Neural crest cell (in vitro differentiated cells): ENCODE measurements around the gene RASGRP4. TPM values are rescaled to one million over a fixed set of nuclear protein-coding genes. Genes with fewer than 3 reads are reported as not detected.
"Not testable (repeated sequence)": the region's sequence is repeated elsewhere in the genome, so short reads cannot be mapped to it uniquely, and the experiment has no call there.

Experiments
- DNase-seq: peaks from one replicate; pipeline ENCODE4 v3.0.0; 2021; ENCODE audit warnings: low read depth, mixed read lengths, low spot score
- H3K27ac Mint-ChIP-seq: one replicate; pipeline ENCODE4 v1.8.0; 2021; ENCODE audit warnings: mild to moderate bottlenecking, mixed read lengths; ENCODE audit not compliant: unreplicated experiment
- H3K27me3 Mint-ChIP-seq: 2 replicates; pipeline ENCODE4 v1.8.0; 2021; ENCODE audit warnings: low read depth, mild to moderate bottlenecking, mixed read lengths
- H3K36me3 Mint-ChIP-seq: 2 replicates; pipeline ENCODE4 v1.8.0; 2021; ENCODE audit warnings: low read depth, mild to moderate bottlenecking, mixed read lengths
- H3K4me1 Mint-ChIP-seq: 2 replicates; pipeline ENCODE4 v1.8.0; 2021; ENCODE audit warnings: mixed read lengths
- H3K4me3 Mint-ChIP-seq: one replicate; pipeline ENCODE4 v1.8.0; 2021; ENCODE audit warnings: mild to moderate bottlenecking, mixed read lengths
- H3K9me3 Mint-ChIP-seq: 2 replicates; pipeline ENCODE4 v1.8.0; 2021; ENCODE audit warnings: mixed read lengths
- CTCF ChIP-seq: fragments of 200-600 bp; sonication (generic); conservative IDR thresholded peaks from 2 replicates; pipeline ENCODE4 v1.5.0; 2021; ENCODE audit warnings: antibody characterized with exemption, mild to moderate bottlenecking
- total RNA-seq: library from RNA; stranded (reverse); gene quantifications from 2 replicates; pipeline ENCODE4 v1.2.1, GENCODE V29; 2021

The RASGRP4 gene
- total RNA-seq, 1 donor from 2014 or later: 0.58 TPM

- TF ChIP-seq CTCF: no peak
- peaks cover 33% of the 10 kb centered on the region for H3K27me3 Mint-ChIP-seq
- no peak for DNase-seq
- no peak overlapping the region for H3K27ac Mint-ChIP-seq
- no peaks in the 10 kb centered on the region for H3K9me3 Mint-ChIP-seq
- no peaks in the 10 kb centered on the region for H3K4me1 Mint-ChIP-seq
- H3K4me3 Mint-ChIP-seq: no peak overlapping the region
- H3K36me3 Mint-ChIP-seq: no peaks in the 10 kb centered on the region
Observed at GRCh38 chr19:38367041-38367440, 59.0 kb downstream of the RASGRP4 start.

- DNase-seq, H3K4me1 Mint-ChIP-seq, H3K9me3 Mint-ChIP-seq, H3K36me3 Mint-ChIP-seq, H3K27ac Mint-ChIP-seq: not testable (repeated sequence)
- Mint-ChIP-seq H3K27me3 (peaks cover 52% of the 10 kb centered on the region), H3K4me3 (peak overlapping the region; percentile 56)
Observed at GRCh38 chr19:38362946-38363688, 62.9 kb downstream of the RASGRP4 start.

- no peaks in the 10 kb centered on the region for H3K9me3 Mint-ChIP-seq
- peaks cover 58% of the 10 kb centered on the region for H3K27me3 Mint-ChIP-seq
- H3K36me3 Mint-ChIP-seq: no peaks in the 10 kb centered on the region
- H3K27ac Mint-ChIP-seq: no peak overlapping the region
- no peak for TF ChIP-seq CTCF
- peak overlapping the region; percentile 85 for H3K4me3 Mint-ChIP-seq
- H3K4me1 Mint-ChIP-seq: peaks cover 9% of the 10 kb centered on the region
- DNase-seq: peak; percentile 63
Observed at GRCh38 chr19:38362076-38362945, 63.7 kb downstream of the RASGRP4 start.

- H3K36me3 Mint-ChIP-seq: no peaks in the 10 kb centered on the region
- no peak overlapping the region for H3K27ac Mint-ChIP-seq
- DNase-seq: peak; percentile 65
- peaks cover 61% of the 10 kb centered on the region for H3K27me3 Mint-ChIP-seq
- no peaks in the 10 kb centered on the region for H3K9me3 Mint-ChIP-seq
- peak overlapping the region; percentile 85 for H3K4me3 Mint-ChIP-seq
- peak; percentile 48 for TF ChIP-seq CTCF
- peaks cover 9% of the 10 kb centered on the region for H3K4me1 Mint-ChIP-seq
Observed at GRCh38 chr19:38361633-38362075, 64.4 kb downstream of the RASGRP4 start.

- DNase-seq: no peak
- Mint-ChIP-seq H3K36me3 (no peaks in the 10 kb centered on the region), H3K27ac (no peak overlapping the region), H3K4me3 (peak overlapping the region; percentile 85), H3K27me3 (peaks cover 67% of the 10 kb centered on the region), H3K9me3 (no peaks in the 10 kb centered on the region), H3K4me1 (peaks cover 9% of the 10 kb centered on the region)
- no peak for TF ChIP-seq CTCF
Observed at GRCh38 chr19:38360839-38361631, 65.0 kb downstream of the RASGRP4 start.
